Psoas muscle (tissue), 8 donors: Measurements from ENCODE around the gene PELI2. TPM values are rescaled to one million over a fixed set of nuclear protein-coding genes. Genes with fewer than 3 reads are reported as not detected.
A peak's percentile ranks its signal among the peaks of the same experiment; 100 is the strongest.

Source experiments
- ATAC-seq, 4 donors: fragments of 200-7000 bp; cut with Tn5 transposase; one replicate each; pipeline ENCODE4 v1.9.1; 2020; ENCODE audit warnings: moderate library complexity in 3 of 4, mild to moderate bottlenecking in 2 of 4
- DNase-seq, 2 donors: peaks; one replicate each; pipeline ENCODE4 v3.0.0-alpha.2; 2020
- H3K27ac ChIP-seq: fragments of 200-600 bp; one replicate; pipeline ENCODE4 v1.8.0; 2022
- H3K27me3 ChIP-seq, 3 donors: fragments of 200-600 bp in 1 of 3; one replicate each; pipeline versions ENCODE4 v1.6.1 to v1.8.0; 2013 to 2022; ENCODE audit warnings: low read length in 2 of 3, mild to moderate bottlenecking in 2 of 3, moderate library complexity in 1 of 3; ENCODE audit not compliant: insufficient read depth in 3 of 3
- H3K36me3 ChIP-seq, 2 donors: fragments of 200-600 bp in 1 of 2; one replicate each; pipeline versions ENCODE4 v1.6.1 to v1.8.0; 2013 to 2022; ENCODE audit warnings: low read depth in 1 of 2, mild to moderate bottlenecking in 1 of 2, moderate library complexity in 1 of 2; ENCODE audit not compliant: insufficient read depth in 1 of 2
- H3K4me1 ChIP-seq: fragments of 200-600 bp; one replicate; pipeline ENCODE4 v1.8.0; 2022
- H3K4me3 ChIP-seq: fragments of 200-600 bp; one replicate; pipeline ENCODE4 v1.8.0; 2022; ENCODE audit warnings: mild to moderate bottlenecking
- H3K9me3 ChIP-seq: fragments of 200-600 bp; one replicate; pipeline ENCODE4 v1.8.0; 2022
- CTCF ChIP-seq: fragments of 200-600 bp; IDR thresholded peaks from one replicate; pipeline ENCODE4 v1.8.0; 2022; ENCODE audit warnings: antibody characterized with exemption
- WGBS, 3 donors: extraction: QIAGEN DNeasy Blood & Tissue Kit; methylation state at CpG; one replicate each; pipeline versions ENCODE4 v1.1.6 to v1.1.7; 2013; 5-methylcytosine and 5-hydroxymethylcytosine counted together
- intact Hi-C, 2 donors: fragments of 100-400 bp; cut with DNase I; formaldehyde crosslinking; loops; one replicate each; pipeline versions ENCODE4 v1.11.0 to v1.14.2; 2022
- polyA plus RNA-seq, 3 donors: library from polyadenylated mRNA; stranded (reverse); fragments of 200-250 nt; gene quantifications; one replicate each; pipeline ENCODE4 v1.2.3, GENCODE V29; 2013
- total RNA-seq, 4 donors: library from RNA; stranded (reverse); fragmentation: NEBNext Ultra II Directional in 2 of 4; extraction: Animal tissue kit (Norgen Biotek cat#: 25700) in 2 of 4; gene quantifications; one replicate each; pipeline versions ENCODE4 v1.2.1 to v1.2.4, GENCODE V29; 2021 to 2023
- donor health status: healthy with polysubstance abuse.
- donor health status: DM: no; HTN: no; CAD: no; lungs with moderate emphysema.
- donor health status: Bipolar disorder and iron deficiency.
- donor health status: healthy.
- donor health status: DM: yes; HTN: yes; CAD: no.
- donor health status: DM: no; HTN: no; CAD: no.
- donor health status: DM: no; HTN: no; CAD: no.
- donor health status: DM: yes; HTN: yes; CAD: no.

The PELI2 gene
- total and polyA plus RNA-seq, 7 donors: 0.44 to 2.9 (median 1.9) TPM

GRCh38 chr14:56127156-56127555 lies 8.9 kb downstream of the PELI2 start:
- TF ChIP-seq CTCF: no peak
- Histone ChIP-seq H3K4me3 (no peak overlapping the region), H3K36me3 (no peaks in the 10 kb centered on the region), H3K9me3 (no peaks in the 10 kb centered on the region), H3K27ac (no peak overlapping the region), H3K27me3 (no peaks in the 10 kb centered on the region), H3K4me1 (peaks cover 3% of the 10 kb centered on the region)
- DNase-seq (no peak), ATAC-seq (no peak)
- WGBS, 3 donors: 80 to 83% (median 80%) methylated on average over 3 of the region's 3 CpGs
- intact Hi-C loops: no loop called here

GRCh38 chr14:56129092-56129491 lies 10.9 kb downstream of the PELI2 start:
- Histone ChIP-seq H3K9me3 (no peaks in the 10 kb centered on the region), H3K36me3 (no peaks in the 10 kb centered on the region), H3K4me1 (peaks cover 3% of the 10 kb centered on the region), H3K4me3 (no peak overlapping the region), H3K27ac (no peak overlapping the region), H3K27me3 (no peaks in the 10 kb centered on the region)
- TF ChIP-seq CTCF: no peak
- ATAC-seq (no peak), DNase-seq (no peak)
- 83 to 95% (median 84%) methylated on average over 3 of the region's 3 CpGs for WGBS, 3 donors
- intact Hi-C loops: no loop called here

GRCh38 chr14:56129933-56130332 lies 11.7 kb downstream of the PELI2 start:
- H3K27ac ChIP-seq: no peak overlapping the region
- ATAC-seq: no peak
- no peak overlapping the region for H3K4me3 ChIP-seq
- no peak for TF ChIP-seq CTCF
- no peaks in the 10 kb centered on the region for H3K9me3 ChIP-seq
- H3K4me1 ChIP-seq: peaks cover 3% of the 10 kb centered on the region
- WGBS, 3 donors: 50 to 61% (median 57%) methylated on average over 4 of the region's 4 CpGs
- DNase-seq: peak in 1 of 2 donors; percentile 18
- H3K27me3 ChIP-seq: no peaks in the 10 kb centered on the region
- intact Hi-C loops: no loop called here
- H3K36me3 ChIP-seq: no peaks in the 10 kb centered on the region

GRCh38 chr14:56131004-56131864 lies 13.0 kb downstream of the PELI2 start:
- Histone ChIP-seq H3K4me3 (no peak overlapping the region), H3K27ac (no peak overlapping the region)
- no peak for ATAC-seq

More at GRCh38 chr14:56131004-56131864, 13.0 kb downstream of the PELI2 start:
- peaks cover 3% of the 10 kb centered on the region for H3K4me1 ChIP-seq
- H3K9me3 ChIP-seq: no peaks in the 10 kb centered on the region
- intact Hi-C loops: no loop called here
- no peak for DNase-seq
- H3K36me3 ChIP-seq: no peaks in the 10 kb centered on the region
- TF ChIP-seq CTCF: no peak
- 74 to 81% (median 79%) methylated on average over 5 of the region's 5 CpGs for WGBS, 3 donors
- no peaks in the 10 kb centered on the region for H3K27me3 ChIP-seq
